Measurements from ENCODE around the gene HSH2D.
A peak's percentile ranks its signal among the peaks of the same experiment; 100 is the strongest.

Gene HSH2D

DNA sequence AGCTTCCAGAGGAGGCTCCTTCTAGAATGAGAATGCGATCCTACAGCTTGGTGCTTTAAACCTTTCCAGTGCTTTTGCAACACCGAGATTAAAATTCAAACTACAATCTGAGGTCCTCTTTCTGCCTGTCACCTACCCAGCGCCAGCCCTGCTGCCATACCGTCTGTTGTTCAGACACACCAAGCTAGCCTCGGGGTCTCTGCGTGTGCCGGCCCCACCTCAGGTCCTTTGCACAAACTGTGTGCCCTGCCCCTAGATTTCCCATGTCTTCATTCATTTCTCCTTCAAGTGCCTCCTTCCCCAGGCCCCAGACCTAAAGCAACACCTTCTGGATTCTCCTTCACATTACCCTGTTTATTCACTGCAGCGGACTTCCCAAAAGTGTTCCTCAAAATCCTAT, 11.1 kb downstream of the HSH2D start:
- Histone ChIP-seq H3K27me3 (ENCODE audit: insufficient read depth, low read length) (no peaks in the 10 kb centered on the region), H3K79me2 (ENCODE audit: insufficient read depth, low read length) (no peaks in the 10 kb centered on the region), H3K9me2 (ENCODE audit: low read depth, low read length) (no peaks in the 10 kb centered on the region), H3K4me2 (ENCODE audit: low read length) (no peak overlapping the region; the same call in 1 of the 2 replicates), H3K4me3 (ENCODE audit: low read depth, low read length, poor library complexity, severe bottlenecking) (no peak overlapping the region), H3K27ac (ENCODE audit: low read depth, low read length, poor library complexity, severe bottlenecking) (peak overlapping the region; percentile 75), H3K36me3 (ENCODE audit: insufficient read depth, low read length) (peaks cover 84% of the 10 kb centered on the region), H3K4me1 (ENCODE audit: insufficient read depth, low read length, severe bottlenecking) (peaks cover 24% of the 10 kb centered on the region), H2AFZ (ENCODE audit: low read length) (no peak overlapping the region), H3F3A (ENCODE audit: insufficient read depth, low read length) (no peaks in the 10 kb centered on the region), H3K9ac (ENCODE audit: low read length) (no peak overlapping the region), H3K9me3 (ENCODE audit: low read length) (no peaks in the 10 kb centered on the region), H4K20me1 (ENCODE audit: insufficient read depth, low read length) (no peaks in the 10 kb centered on the region)
- TF ChIP-seq EZH2 (IDR thresholded peaks at IDR 0.05; ENCODE audit: borderline replicate concordance, low read length) = no peak
- TF ChIP-seq, protein P1, sequence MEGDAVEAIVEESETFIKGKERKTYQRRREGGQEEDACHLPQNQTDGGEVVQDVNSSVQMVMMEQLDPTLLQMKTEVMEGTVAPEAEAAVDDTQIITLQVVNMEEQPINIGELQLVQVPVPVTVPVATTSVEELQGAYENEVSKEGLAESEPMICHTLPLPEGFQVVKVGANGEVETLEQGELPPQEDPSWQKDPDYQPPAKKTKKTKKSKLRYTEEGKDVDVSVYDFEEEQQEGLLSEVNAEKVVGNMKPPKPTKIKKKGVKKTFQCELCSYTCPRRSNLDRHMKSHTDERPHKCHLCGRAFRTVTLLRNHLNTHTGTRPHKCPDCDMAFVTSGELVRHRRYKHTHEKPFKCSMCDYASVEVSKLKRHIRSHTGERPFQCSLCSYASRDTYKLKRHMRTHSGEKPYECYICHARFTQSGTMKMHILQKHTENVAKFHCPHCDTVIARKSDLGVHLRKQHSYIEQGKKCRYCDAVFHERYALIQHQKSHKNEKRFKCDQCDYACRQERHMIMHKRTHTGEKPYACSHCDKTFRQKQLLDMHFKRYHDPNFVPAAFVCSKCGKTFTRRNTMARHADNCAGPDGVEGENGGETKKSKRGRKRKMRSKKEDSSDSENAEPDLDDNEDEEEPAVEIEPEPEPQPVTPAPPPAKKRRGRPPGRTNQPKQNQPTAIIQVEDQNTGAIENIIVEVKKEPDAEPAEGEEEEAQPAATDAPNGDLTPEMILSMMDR (IDR thresholded peaks at IDR 0.05; ENCODE audit: low read length) = no peak

- Histone ChIP-seq H3K4me3 (ENCODE audit: low read depth, low read length, poor library complexity, severe bottlenecking) (no peak overlapping the region), H2AFZ (ENCODE audit: low read length) (no peak overlapping the region)
Observed at GRCh38 chr19:16155128-16155527, 11.6 kb downstream of the HSH2D start.

DNA sequence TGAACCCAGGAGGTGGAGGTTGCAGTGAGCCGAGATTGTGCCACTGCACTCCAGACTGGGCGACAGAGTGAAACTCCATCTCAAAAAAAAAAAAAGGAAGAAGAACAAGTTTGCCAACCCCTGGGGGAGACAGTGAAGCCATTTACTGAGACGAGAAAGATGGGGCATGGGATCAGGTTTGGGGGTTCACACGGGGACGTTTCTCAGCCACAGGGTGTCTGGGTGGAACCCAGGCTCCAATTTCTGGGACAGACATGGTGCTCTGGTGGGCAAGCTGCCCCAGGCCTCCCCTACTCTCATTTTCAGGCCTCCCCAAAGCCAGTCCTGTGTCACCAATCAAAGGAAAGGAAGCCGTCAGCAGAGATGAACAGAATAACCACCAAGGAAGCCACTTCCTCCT, 13.4 kb downstream of the HSH2D start:
- Histone ChIP-seq H3K9me2 (ENCODE audit: low read depth, low read length) (no peaks in the 10 kb centered on the region), H3K4me2 (ENCODE audit: low read length) (no peak overlapping the region)

More at GRCh38 chr19:16155128-16155527, 11.6 kb downstream of the HSH2D start:
- H3K79me2 ChIP-seq (ENCODE audit: insufficient read depth, low read length) = no peaks in the 10 kb centered on the region
- H3K9me2 ChIP-seq (ENCODE audit: low read depth, low read length) = no peaks in the 10 kb centered on the region
- TF ChIP-seq, protein P1 (IDR thresholded peaks at IDR 0.05; ENCODE audit: low read length) = no peak
- TF ChIP-seq EZH2 (IDR thresholded peaks at IDR 0.05; ENCODE audit: borderline replicate concordance, low read length) = no peak
- no peaks in the 10 kb centered on the region for H3F3A ChIP-seq (ENCODE audit: insufficient read depth, low read length)
- no peaks in the 10 kb centered on the region for H3K9me3 ChIP-seq (ENCODE audit: low read length)
- H3K27ac ChIP-seq (ENCODE audit: low read depth, low read length, poor library complexity, severe bottlenecking) = peak overlapping the region; percentile 75
- no peak overlapping the region; the same call in 1 of the 2 replicates for H3K4me2 ChIP-seq (ENCODE audit: low read length)
- H3K27me3 ChIP-seq (ENCODE audit: insufficient read depth, low read length) = no peaks in the 10 kb centered on the region
- peaks cover 79% of the 10 kb centered on the region for H3K36me3 ChIP-seq (ENCODE audit: insufficient read depth, low read length)
- H3K4me1 ChIP-seq (ENCODE audit: insufficient read depth, low read length, severe bottlenecking) = peaks cover 18% of the 10 kb centered on the region
- H3K9ac ChIP-seq (ENCODE audit: low read length) = no peak overlapping the region; the same call in 1 of the 2 replicates
- H4K20me1 ChIP-seq (ENCODE audit: insufficient read depth, low read length) = no peaks in the 10 kb centered on the region

More for the DNA sequence above, 13.4 kb downstream of the HSH2D start:
- no peaks in the 10 kb centered on the region for H3K9me3 ChIP-seq (ENCODE audit: low read length)
- no peak overlapping the region for H3K9ac ChIP-seq (ENCODE audit: low read length)
- H3K36me3 ChIP-seq (ENCODE audit: insufficient read depth, low read length) = peaks cover 61% of the 10 kb centered on the region
- H3F3A ChIP-seq (ENCODE audit: insufficient read depth, low read length) = no peaks in the 10 kb centered on the region
- no peak overlapping the region for H2AFZ ChIP-seq (ENCODE audit: low read length)
- H4K20me1 ChIP-seq (ENCODE audit: insufficient read depth, low read length) = no peaks in the 10 kb centered on the region
- no peak overlapping the region for H3K27ac ChIP-seq (ENCODE audit: low read depth, low read length, poor library complexity, severe bottlenecking)
- H3K4me3 ChIP-seq (ENCODE audit: low read depth, low read length, poor library complexity, severe bottlenecking) = no peak overlapping the region
- H3K79me2 ChIP-seq (ENCODE audit: insufficient read depth, low read length) = no peaks in the 10 kb centered on the region
- H3K27me3 ChIP-seq (ENCODE audit: insufficient read depth, low read length) = no peaks in the 10 kb centered on the region
- TF ChIP-seq, protein P1 (IDR thresholded peaks at IDR 0.05; ENCODE audit: low read length) = no peak
- no peak for TF ChIP-seq EZH2 (IDR thresholded peaks at IDR 0.05; ENCODE audit: borderline replicate concordance, low read length)
- peaks cover 18% of the 10 kb centered on the region for H3K4me1 ChIP-seq (ENCODE audit: insufficient read depth, low read length, severe bottlenecking)
